Inflammatory macrophage treated with lipopolysaccharide for 1 hour (primary cell): ENCODE results near the gene GMPPB.

Source experiments
- DNase-seq, 2 donors: peaks; one replicate each; pipeline ENCODE4 v3.0.0-alpha.2; 2020 to 2022

The GMPPB gene

DNA sequence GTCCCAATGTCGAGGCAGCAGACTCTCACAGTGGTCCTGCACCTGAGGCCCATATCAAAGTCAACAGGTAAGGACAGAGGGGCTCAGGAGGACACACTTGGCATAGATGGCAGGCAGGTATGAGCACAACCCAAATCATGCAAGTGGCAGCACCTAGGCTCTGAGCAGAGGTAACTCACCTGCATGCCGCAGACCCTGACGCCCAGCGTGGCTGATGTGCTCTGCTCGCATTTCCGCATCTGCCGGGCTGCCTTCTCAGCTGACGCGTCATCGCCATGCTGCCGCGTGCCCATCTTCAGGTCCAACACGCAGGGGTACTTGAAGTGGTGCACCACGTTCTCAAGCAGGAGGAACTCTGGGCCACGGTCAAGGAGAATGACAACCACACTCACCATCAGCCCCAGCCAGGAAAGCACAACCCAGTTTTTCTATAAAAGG lies 4.2 kb upstream of the GMPPB start:
- no peak for DNase-seq

DNA sequence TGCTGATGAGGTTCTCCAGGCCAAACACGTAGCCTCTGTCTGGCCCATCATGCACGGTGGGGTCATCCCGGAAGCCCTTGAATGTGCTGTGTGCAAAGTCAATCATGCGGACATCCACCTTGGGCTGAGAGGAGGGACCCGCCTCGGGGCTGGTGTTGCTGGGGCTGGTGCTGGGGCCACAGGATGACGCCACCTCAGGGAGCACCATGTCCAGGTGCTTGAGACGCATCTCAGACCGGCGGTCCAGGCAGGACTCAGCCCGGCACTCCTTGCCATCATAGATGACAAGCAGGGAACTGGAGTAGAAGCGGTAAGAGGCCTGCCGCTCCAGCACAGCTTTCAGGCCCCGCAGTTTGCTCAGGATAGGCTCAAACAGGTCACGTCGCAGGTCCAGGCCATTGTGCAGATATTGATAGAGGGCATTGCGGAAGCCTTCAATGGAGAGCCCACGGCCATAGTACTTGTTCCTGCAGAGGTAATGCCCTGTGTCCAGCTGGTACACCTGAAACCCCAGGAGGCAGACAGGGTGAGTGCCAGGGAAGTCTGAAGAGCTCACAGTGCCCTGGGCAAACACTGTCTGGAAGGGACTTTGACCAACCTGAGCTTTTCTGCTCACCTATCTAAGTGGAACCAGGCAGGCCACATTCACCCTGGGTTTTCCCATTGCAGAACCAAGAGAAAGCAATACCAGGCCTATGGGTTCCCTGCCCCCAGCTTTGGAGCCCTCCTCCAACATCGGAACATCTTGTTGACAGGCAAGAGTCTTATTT lies 3.6 kb upstream of the GMPPB start:
- DNase-seq, result no peak

DNA sequence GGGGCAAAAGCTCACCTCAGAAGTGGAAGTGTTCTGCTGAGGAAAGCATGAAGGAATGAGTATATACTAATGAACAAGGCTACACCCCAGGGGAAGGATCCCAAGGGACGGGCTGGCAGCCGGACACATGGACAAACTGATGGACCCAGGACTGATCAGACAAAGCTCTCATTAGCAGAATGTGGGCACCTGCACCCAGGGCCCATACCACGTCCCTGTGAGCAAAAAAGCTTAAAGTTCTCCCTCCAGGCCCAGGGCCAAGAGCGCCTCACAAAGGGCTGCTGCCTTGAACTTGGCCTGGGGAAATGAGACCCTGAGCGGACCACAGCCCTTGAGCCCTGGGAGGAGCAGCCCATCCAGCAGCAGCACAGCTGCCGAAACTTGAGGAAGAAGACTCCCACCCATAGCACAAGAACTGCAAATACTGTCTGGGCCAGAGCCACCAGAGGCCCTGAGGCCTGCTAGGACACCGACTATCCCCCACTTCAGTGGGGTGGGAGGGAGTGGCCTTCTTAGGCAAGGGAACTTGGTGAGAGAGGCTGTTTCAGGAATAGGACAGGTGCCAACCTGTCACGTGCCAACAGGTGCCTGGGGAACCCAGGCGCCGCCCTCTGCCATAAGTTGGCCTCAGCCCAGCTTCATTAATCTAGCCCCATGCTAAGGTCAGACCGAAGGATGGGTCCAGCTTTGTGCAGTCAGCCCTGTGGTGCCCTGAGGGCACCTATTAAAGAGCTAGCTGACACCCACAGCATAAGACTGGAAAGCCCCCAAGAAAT lies 2.3 kb upstream of the GMPPB start:
- no peak for DNase-seq

DNA sequence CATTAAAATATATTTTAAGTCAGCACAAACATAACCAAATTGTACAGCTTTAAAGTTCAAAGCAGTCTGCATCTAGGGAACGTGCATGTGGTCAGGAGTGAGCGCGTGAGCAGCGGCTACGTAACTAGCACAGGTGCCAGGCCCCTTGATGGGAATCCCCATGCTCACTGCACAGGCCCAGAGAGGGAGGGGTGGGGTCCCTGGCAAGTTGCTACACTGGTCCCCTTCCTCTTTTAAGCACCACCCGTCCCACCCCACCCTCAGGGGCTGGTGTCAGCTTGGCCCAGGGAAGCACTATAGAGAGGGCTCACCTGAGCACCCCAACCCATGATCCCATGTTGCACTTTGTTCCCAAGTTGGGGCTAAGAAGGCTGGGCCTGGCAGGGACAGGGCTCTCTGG lies 835 bp upstream of the GMPPB start:
- DNase-seq, result no peak

DNA sequence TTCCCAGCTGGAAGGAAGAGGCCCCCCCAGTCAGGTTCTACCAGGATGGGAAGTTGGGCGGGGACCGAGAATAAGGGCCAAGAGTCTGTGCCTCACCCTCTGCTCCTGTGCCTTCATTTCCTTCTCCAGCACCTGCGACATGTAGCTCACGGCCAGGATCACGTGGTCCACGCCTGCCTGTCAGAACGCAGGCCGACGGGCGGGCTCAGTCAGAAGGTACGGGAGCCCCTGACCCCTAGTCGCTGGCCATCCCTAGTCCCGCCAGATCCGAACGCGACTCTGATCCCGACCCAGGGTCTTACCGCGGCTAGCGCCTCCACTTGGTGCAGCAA lies 489 bp downstream of the GMPPB start:
- DNase-seq, result peak; percentile 7 to 12

DNA sequence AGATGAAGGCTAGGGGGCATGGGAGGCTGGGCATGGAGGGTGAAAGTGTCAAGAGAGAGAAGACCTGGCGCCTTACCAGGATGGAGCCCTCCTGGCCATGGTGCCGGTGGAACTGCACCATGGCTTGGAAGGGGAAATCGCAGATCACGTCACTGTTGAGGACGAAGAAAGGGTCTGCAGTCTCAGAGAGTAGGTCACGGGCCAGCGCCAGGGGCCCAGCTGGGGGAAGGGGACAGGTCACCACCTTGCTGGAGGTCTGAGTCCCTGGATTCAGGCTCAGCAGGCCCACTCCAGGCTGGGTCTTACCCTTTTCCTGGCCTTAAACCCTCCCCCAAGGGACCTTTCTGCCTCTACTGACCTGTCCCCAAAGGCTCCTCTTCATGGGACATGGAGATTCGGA lies 855 bp downstream of the GMPPB start:
- no peak for DNase-seq

DNA sequence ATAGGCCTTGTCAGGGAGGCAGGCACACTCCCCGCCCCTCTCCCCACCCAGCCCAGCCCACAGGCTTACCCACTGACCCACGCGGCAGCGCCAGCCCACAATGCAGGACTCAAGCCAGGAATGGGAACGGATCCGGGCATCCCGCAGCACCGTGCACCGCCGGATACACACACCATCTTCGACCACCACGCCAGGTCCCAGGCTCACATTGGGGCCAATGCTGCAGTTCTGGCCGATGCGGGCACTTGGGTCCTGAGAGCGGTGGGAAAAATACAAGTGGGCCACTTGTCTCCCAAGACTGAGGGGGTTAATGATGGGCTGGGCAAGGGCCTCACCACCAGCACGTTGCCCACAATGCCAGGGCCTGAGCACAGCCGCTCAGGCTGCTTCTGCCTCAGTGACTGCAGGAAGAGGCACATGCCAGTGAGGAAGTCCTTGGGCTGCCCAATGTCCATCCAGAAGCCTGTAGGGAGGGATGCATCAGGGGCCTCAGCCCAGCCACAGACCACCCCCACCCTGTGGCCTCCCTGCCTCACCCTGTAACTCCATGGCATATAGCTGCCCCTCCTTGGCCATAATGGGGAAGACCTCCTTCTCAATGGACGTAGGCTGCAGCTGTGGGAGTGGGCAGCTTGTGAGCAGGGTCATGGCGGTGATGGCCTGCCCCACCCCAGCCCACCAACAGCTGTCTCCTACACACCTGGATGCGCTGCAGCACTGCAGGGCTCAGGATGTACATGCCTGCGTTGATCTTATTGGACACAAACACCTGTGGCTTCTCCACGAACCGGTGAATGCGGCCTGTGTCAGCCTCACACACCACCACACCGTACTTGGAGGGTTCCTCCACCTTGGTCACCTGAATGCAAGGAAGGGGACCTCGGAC lies 1.6 kb downstream of the GMPPB start:
- DNase-seq, result no peak

DNA sequence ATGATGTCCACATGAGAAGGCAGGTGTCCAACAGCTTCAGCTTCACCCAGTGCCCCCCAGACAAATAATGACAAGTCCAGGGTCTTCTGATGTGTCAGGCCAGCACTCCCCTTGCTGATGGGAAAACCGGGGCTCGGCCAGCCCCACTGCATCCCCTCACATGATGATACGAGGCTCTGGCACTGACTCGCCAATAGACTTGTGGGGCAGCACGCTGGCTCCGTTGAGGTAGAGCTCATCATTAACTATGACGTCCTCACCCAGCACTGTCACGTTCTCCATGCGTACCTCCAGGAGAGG lies 2.2 kb downstream of the GMPPB start:
- DNase-seq, result no peak

DNA sequence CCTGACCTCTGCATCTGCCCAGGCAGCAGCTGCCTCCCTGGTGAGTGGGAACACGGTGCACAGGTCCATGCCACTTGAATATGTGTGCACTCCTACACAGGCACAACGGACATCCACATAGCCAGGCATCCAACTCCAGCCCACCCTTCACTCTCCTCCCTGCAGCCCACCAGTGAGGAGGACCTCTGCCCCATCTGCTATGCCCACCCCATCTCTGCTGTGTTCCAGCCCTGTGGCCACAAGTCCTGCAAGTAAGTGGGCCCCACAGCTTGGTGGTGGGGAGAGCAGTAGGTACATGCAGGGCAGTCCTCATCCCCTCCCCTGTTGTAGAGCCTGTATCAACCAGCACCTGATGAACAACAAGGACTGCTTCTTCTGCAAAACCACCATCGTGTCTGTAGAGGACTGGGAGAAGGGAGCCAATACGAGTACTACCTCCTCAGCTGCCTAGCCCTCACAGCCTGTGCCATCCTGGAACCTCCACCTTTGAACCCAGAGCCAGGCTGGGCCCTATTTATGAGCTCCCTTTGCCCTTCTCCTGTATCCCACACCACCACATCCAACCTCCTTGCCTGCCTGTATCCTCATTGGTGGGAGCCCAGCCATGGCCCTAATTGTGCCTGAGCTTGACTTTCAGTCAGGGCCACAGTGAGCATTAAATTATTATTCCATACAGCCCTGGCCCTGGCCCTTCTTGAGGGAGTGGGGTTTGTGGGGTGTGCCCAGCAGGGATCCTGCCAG lies 2.7 kb downstream of the GMPPB start:
- DNase-seq, result no peak

DNA sequence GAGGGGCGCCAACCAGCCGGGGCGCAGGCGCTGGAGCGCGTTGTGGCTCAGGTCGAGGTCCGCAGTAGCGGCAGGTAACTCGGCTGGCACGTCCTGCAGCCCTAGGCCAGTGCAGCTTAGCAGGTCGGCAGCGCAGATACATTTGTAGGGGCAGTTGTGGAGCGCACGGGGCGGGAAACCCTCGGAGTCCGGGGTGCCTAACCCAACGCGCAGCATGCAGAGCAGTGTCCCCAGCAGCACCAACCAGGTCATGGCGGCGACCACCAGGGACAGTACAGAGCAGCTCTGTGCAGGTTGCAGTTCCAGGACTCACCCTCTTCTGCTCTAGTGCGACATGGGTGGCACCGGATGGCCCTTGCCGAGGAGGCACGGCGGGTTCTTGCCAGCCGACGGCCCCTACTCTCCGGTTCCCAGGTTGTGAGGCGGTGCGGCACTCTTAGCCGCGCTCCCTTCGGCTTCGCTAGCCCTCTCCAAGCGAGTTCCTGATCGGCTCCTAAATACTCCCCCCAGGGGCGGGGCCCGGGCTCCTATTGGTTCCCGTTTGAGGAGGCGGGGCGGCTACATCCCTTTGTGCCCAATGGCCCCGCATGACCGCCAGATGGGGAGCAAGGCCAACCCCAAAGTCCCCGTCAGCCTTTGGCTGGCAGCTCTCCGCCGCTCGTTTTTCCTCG lies 4.4 kb downstream of the GMPPB start, which contains the start of gene AMIGO3:
TSS of gene AMIGO3 (minus strand) at position 471 of the 671 bp plus-strand sequence. CDS start at position 252, 219 bp downstream.
- DNase-seq, result peak; percentile 90 to 97

DNA sequence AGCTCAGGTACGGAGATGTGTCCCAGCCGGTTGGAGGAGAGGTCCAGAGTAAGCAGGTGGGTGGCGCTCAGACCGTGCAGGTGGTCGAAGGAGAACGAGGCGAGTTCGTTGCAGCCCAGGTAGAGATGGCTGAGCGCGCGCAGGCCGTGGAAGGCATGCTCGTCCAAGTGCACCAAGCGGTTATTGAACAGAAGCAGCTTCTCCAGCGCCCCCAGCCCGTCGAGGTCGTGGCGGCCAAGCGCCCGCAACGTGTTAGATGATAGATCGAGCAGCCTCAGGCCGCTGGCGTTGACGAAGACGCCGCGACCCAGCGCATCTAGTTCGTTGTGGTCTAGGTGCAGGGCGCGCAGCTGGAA lies 4.9 kb downstream of the GMPPB start:
- no peak for DNase-seq

DNA sequence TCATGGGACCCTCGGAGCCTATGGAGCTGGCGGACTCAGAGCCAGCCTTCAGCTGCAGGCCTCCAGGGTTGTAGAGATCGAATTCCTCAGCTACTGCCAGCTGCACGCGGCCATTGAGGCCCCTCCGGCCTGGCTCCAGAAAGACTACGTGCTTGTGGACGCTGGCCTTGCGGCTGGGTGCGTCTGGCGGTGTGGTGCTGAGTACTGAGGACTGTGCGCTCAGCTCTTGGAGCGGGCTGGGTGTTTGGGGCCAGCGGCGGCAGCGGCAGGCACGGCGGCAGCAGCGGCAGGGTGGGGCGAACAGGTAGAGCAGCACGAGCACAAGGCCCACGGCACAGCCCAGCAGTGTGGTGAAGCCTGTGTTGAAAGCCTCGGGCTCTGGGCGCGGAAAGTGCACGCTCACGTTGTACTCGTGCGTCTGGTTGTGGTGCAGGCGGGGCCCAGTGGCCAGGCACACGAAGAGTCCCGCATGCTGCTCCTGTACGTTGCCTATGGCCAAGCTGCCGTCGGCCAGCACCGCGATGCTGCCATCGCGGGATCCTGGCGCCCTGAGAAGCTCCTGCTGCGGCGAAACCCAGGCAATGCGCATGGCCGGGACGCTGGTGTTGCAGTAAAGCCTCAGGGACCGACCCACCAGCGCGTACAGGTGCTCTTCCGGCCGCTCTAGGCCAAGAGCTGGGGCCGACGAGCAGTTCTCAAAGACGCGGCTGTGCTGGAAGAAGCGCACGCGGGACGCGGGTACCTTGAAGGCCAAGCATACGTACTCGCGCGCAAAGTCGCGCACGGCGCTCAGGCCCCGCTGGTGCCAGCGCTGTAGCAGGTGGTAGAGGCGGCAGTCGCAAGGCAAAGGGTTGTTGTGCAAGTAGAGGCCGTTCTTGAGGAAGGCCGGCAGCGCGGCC lies 5.5 kb downstream of the GMPPB start:
- DNase-seq, result no peak

DNA sequence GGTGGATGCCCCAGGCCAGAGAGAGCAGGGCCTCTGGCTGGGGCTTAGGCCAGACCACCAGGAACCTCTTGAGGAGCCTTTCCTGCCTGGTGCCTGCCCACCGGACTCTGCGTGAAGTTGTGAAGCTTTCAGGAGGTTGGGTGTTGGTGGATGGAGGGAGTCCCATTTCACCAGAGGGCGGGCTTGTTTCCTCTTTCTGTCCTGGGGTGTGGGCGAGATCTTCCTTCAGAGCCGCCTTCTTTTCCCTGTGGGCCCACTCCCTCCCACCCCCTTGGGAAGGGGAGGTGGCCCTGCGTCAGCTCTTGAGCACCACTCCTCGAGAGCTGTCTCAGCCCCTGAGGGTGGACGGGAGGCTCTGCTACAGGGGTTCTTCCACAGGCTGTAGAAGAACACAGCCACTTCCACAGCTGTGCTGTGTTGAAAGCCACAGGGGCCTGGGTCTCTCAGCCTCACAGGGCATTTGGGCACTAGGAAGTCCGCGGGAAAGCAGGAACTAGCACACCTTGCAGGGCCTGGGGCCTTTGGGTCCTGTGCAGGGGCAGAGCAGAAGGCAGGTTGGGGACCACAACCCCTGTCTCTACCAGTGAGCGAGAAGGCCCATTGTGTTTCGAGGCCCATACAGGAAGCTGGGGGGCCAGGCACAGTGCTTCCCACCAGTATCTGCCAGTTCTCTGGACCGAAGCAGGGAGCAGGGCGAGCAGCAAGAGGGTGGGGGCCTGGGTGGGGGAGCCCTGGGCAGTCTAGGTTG lies 6.4 kb downstream of the GMPPB start:
- peak in 1 of 2 donors; percentile 13 for DNase-seq

DNA sequence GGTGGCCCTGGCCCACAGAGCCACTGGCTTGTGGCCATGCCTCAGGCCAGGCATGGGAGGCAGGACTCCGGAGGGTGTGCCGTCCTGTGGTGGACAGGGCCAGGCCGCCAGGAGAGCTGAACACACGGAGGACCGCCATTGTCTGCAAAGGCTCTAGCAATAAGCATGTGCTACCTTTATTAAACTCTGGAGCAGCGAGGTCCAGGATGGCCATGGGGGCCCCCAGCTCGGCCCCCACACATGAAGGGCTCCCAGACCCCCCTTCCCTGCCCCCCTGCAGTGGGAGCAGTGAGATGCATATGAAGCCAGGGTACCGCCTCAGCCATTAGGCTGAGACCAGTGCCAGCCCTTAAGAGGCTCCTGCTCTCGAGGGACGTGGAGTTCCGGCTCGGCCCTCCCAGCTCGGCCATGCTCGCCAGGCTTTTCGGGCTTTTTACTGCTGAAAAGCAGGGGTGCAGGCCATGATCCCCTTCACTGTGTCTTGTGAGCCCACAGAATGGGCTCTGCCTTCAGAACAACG lies 7.0 kb downstream of the GMPPB start:
- no peak for DNase-seq

DNA sequence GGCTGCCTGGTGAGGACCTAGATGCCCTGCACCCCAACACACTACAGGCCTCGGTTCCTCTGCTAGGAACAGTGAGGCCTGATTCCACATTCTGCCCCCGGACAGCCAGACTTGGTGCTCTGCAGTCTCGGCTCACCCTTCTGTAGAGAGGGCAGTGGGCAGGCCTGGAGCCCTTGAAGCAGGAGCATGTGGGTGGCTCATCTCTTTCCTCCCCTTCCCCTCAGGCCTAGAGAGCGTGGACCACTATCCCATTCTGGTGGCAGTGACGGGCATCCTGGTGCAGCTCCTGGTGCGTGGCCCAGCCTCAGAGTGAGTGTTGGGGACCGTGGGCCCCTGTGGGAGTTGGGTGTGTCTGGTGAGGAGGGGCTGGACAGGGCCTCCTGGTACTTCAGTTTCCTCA lies 7.6 kb downstream of the GMPPB start:
- no peak for DNase-seq

DNA sequence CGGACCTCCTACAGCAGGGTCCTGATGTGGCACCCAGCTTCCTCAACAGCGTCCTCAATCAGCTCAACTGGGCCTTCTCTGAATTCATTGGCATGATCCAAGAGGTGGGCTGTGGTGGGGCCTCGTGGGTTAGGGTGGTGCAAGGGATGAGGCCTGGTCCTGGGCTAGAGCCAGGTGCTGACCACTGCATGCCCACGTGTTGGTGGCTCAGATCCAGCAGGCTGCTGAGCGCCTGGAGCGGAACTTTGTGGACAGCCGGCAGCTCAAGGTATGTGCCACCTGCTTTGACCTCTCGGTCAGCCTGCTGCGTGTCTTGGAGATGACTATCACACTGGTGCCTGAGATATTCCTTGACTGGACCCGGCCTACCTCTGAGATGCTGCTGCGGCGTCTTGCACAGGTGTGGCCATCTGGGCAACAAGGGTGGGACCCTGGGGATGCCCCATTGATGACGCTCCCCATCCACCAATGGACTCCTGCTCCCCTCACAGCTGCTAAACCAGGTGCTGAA lies 8.1 kb downstream of the GMPPB start:
- DNase-seq, result no peak

DNA sequence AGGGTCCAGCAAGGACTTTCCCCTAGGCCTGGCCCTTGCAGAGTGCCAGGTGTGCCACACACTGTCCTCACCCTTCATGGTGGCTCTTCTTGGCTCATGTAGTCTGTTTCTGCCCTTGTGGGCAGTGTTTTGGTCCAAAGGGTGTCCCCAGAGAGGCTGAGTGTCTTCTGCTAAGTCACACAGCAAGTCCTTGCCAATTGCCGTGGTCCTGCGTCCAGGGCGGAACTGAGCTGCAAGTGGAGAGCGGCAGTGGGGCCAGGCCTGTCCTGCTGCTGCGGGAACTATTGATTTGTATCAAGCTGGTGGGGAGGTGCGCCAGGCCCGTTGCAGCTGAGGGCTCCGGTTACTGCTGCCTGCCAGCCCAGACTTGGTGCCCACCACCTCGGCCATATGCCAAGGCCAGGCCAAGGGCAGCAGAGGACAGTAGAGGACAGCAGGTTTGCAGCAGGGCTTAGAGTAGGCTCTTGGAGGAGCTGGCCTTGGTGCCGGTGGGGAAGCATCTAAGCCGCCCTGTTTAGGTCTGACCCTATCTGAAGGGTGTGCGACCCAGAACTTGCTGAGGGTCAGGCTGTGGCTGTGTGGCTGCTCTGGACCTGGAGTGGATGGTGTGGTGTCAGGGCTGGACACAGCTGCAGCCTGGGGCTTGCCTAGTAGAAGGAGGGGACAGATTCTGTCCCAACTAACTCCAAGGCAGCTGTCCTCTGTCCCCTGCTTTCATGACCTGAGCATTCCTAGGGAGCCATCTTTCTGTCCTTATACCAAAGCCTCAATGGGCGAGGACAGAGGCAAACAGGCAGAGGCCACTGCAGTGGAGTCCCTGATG lies 8.8 kb downstream of the GMPPB start:
- DNase-seq, result no peak

DNA sequence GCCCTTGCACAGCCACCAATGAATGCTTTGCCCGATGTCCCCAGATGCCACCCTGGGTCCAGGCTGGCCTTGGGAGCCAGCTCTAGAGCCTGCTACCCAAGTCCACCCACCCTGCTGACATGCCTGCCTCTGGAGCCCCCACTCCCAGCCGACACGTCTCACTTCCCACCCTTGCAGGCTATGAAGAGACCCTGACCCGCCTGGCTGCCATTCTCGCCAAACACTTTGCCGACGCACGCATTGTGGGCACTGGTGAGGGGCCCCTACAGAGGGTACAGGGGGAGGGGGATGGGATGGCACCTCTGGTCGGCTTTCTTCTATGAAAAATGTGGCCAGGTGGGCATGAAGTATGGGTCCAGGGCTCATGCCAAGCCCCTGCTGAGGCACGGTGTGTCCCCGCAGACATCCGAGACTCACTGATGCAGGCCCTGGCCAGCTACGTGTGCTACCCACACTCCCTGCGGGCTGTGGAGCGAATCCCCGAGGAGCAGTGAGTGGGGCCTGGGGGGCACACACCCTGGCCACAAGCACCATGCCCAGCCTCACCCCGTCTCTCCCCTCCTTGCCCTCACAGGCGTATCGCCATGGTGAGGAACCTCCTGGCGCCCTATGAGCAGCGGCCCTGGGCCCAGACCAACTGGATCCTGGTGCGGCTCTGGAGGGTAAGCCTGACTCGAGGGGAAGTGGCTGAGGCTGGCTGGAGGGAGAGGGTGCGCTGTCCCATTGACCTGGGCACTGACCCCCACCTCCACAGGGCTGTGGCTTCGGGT lies 10.2 kb downstream of the GMPPB start:
- no peak for DNase-seq
